D721Med (cell line): Measurements from ENCODE around the gene RARA.
"Not testable (repeated sequence)": the region's sequence is repeated elsewhere in the genome, so short reads cannot be mapped to it uniquely, and the experiment has no call there.

Experiments
- DNase-seq: peaks from one replicate; pipeline ENCODE4 v3.0.0; 2011; ENCODE audit warnings: low spot score; ENCODE audit not compliant: insufficient read length
- FAIRE-seq: peaks from 2 replicates; lab custom pipeline; 2011; peaks lifted over from hg19 to GRCh38; lab: Jason Lieb, UNC
- TF ChIP-seq, protein P1 (sequence below): IDR thresholded peaks from 2 replicates; pipeline ENCODE4 v1.5.1; 2012; ENCODE audit warnings: mild to moderate bottlenecking, control low read depth; ENCODE audit not compliant: insufficient read depth; ENCODE audit errors: missing control alignments

The RARA gene

GRCh38 chr17:40297511-40297910, 11.5 kb upstream of the RARA start:
- FAIRE-seq (no peak), DNase-seq (no peak)
- TF ChIP-seq, protein P1, sequence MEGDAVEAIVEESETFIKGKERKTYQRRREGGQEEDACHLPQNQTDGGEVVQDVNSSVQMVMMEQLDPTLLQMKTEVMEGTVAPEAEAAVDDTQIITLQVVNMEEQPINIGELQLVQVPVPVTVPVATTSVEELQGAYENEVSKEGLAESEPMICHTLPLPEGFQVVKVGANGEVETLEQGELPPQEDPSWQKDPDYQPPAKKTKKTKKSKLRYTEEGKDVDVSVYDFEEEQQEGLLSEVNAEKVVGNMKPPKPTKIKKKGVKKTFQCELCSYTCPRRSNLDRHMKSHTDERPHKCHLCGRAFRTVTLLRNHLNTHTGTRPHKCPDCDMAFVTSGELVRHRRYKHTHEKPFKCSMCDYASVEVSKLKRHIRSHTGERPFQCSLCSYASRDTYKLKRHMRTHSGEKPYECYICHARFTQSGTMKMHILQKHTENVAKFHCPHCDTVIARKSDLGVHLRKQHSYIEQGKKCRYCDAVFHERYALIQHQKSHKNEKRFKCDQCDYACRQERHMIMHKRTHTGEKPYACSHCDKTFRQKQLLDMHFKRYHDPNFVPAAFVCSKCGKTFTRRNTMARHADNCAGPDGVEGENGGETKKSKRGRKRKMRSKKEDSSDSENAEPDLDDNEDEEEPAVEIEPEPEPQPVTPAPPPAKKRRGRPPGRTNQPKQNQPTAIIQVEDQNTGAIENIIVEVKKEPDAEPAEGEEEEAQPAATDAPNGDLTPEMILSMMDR: no peak

DNA sequence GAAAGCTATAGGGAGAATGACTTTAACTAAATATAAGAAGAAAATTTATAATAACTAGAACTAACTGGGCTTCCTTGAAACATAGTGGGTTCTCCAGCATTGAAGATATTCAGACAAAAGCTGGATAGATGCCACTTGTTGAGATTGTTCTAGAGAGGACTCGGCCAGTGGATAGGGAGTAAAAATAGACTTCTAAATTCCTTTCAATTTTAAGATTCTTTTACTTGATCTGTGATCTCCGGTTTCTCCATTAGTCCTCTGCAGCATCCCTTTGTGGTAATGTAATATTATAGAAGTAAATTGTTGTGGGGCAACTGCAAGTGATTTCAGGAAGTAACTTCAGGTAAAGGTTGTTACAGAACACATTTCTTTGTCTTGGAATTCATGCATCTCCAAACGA, 10.3 kb upstream of the RARA start:
- FAIRE-seq: no peak
- DNase-seq: no peak
- TF ChIP-seq, protein P1: no peak

DNA sequence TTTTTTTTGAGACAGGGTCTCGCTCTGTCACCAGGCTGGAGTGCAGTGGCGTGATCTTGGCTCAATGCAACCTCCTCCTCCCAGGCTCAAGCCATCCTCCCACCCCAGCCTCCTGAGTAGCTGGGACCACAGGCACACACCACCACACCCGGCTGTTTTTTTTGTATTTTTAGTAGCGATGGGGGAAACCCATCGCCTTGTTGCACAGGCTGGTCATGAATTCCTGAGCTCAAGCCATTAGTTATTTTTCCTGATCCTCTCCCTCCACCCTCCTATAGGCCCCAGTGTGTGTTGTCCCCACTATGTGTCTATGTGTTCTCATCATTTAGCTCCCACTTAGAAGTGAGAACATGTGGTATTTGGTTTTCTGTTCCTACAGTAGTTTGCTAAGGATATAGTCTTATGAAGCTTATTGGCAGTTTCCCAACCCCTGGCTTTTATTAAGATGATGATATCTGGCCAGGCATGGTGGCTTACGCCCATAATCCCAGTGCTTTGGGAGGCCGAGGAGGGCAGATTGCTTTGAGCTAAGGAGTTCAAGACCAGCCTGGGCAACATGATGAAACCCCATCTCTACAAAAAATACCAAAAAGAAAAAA, 9.7 kb upstream of the RARA start:
- DNase-seq, FAIRE-seq: not testable (repeated sequence)

DNA sequence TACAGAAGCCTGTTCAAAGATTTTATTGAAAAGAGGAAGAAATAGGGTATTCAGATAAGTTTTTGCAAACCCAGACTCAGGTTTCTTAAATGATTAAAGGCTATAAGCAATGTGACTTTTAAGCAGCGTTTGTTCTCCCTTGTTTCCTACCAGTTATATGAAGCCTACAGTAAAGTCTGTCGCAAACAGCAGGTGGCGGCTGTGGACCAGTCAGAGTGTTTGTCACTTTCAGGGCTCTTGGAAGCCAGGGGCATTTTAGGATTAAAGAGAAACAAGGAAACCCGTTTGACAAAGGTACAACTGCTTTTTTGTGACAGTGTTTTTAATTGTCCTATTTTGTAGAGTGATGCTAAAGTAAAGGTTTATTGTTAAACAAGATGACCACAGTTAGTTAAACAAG, 7.7 kb upstream of the RARA start:
- DNase-seq: no peak
- no peak for FAIRE-seq
- TF ChIP-seq, protein P1: peak; percentile 23

DNA sequence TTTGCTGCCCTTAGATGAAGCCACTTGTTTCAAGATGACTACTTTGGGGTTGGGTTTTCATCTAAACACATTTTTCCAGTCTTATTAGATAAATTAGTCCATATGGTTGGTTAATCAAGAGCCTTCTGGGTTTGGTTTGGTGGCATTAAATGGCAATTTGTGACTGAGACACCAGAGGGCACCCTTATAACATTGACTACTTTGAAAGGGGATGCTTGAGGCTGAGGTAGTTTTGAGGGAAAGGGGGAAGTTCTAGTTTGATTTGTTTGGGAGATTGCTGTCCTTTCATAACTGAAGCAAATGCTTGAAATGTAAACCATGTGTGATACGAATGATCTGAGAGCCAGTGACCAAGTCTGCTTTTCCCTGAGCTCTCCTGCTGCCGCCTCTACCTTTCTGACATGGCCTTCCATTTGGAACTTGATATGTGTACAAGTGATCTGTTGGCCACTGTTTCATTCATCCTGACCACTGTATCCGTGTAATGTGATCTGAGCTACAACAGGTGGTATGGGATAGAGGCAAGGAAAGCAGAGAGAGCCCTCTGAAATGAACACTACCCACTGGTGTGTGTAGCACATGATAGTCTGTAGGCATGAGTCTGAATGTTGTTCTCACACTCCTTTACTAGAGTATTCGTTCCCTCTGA, 5.8 kb upstream of the RARA start:
- no peak for FAIRE-seq

DNA sequence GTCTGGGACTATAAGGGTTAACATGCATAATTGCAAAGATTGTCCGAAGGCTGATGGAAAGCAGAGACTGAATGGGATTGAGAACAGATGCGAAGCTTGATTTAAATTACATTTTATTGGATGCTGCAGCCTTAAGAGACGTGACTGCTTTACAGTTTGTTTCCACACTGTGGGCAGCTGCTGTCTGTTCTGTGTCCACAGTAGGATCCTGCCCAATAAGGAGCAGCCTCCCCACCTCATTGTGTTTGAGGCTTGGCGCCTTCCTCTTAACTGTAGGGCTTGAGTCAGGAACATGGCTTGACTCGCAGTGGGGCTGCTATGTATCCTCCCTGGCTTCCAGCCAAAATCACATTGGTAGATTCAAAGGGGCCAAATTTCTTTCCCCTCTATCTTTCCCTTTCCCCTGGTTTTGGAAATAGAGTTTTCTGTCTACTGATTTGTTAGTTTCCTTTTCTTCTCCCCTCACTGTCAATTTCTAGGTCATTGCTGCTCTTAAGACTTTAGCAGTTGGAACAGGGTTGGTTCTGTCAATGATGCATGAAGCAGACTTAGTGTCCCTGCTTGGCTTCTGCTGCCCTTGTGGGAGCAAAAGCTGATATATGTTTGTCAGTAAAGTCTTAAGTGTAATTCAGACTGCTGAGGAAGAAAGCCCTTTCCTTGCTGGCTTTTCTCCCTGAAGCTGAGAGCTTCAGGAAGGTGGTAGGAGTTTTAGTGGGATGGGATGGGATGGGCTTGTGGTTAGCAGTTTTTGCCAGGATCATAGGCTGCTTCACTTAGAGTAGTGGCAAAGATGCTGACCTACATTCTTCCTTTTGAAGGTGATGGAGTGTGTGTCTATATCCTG, 5.0 kb upstream of the RARA start:
- TF ChIP-seq, protein P1: no peak
- FAIRE-seq: no peak
- DNase-seq: no peak

More for the DNA sequence above, 5.8 kb upstream of the RARA start:
- TF ChIP-seq, protein P1: peak; percentile 93
- DNase-seq: no peak

DNA sequence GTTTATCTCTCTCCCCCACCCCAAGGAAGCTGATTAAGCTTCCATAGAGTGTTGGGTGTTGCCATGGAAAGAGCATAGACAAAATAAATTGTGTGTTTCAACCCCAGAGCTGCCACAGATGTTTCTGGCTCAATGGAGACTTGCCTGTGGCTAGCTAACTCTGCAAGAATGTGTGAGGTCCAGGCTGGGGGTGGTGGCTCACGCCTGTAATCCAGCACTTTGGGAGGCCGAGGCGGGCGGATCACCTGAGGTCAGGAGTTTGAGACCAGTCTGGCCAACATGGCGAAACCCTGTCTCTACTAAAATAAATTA, 4.5 kb upstream of the RARA start:
- DNase-seq, FAIRE-seq: not testable (repeated sequence)

GRCh38 chr17:40304866-40305265, 4.1 kb upstream of the RARA start:
- FAIRE-seq: not testable (repeated sequence)

More at GRCh38 chr17:40304866-40305265, 4.1 kb upstream of the RARA start:
- not testable (repeated sequence) for DNase-seq
